Measurements from ENCODE around the gene GALNT18. TPM values are rescaled to one million over a fixed set of nuclear protein-coding genes. Genes with fewer than 3 reads are reported as not detected.

The GALNT18 gene
- total RNA-seq, 2 donors from 2014 or later = 20.1 to 21.5 TPM

DNA sequence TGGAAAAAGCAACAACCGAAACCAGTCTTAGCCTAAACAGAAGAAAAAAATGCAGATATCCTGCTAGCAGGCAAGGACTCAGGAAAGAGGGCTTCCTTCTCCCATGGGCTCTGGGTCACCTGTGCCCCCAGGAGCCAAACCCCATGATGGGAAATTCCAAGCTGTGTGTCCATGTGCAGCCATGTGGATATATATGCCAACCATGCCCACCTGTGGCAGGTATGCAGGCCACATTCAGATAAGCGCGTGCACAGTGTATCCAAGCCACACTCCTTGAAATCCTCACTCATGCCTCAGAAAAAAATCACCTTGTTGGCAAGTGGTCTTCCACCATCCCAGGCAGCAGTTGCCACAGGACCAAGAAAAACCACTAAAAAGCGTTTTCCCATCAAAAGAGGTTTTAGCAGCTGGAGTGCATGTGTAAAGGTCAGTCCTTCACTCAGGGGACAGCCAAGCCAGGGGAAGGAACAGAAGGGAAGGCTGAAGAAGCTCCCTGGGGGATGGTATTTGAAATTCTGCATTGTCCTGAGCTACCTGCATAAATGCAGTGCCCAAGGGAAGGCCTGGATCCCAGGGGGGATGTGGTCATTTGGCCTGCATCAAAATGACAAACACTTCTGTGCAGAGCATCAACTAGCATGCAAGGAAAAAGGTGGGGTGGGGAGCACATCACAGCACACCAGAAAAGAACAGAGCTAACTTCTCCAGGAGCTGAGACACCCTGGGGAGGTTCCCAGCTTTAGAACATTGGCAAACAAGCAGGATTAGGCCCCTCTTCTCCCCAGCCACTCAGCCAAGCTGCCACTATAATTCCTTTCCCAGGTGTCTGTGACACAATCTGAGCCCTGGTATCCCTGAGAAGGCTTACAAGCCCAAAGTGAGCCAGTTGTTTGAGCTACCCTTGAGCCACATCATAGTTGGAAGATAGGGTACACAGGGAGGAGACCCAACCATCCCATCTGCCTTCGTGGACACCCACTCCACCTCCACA lies 76.2 kb downstream of the GALNT18 start:
- no peak for DNase-seq
- intact Hi-C loops (cut with DNase I) = no loop called here
- ATAC-seq = no peak

DNA sequence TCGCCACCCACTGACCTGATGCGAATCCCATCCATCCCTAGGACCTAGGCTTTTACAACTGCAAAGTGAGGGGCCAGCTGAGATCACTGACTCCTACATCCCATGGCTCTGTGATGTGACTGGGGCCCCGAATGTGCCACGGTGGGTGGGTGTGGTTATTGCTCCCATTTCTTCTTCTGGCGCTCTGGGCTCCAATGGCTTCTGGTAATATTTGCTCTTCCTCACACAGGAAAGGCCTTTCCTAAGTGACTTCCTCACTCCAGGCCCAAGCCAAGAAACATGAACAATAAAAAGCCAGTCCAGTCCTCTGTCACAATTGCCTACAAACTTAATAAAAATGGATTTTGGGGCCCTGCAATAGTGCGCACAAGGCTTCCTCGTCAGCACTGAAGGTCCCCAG lies 78.1 kb downstream of the GALNT18 start:
- DNase-seq (no peak), ATAC-seq (peak; percentile 20 to 40)
- intact Hi-C loops (cut with DNase I) = loop anchor here in 1 of 2 donors (5.0 kb wide), 1 partner anchor 34 kb away; no protein-coding TSS in a partner anchor

- intact Hi-C loops (cut with DNase I) = loop anchor here in 1 of 2 donors (5.0 kb wide), 1 partner anchor 37 kb away; no protein-coding TSS in a partner anchor
- no peak for DNase-seq
- no peak for ATAC-seq
Observed at GRCh38 chr11:11540157-11540556, 81.6 kb downstream of the GALNT18 start.

DNA sequence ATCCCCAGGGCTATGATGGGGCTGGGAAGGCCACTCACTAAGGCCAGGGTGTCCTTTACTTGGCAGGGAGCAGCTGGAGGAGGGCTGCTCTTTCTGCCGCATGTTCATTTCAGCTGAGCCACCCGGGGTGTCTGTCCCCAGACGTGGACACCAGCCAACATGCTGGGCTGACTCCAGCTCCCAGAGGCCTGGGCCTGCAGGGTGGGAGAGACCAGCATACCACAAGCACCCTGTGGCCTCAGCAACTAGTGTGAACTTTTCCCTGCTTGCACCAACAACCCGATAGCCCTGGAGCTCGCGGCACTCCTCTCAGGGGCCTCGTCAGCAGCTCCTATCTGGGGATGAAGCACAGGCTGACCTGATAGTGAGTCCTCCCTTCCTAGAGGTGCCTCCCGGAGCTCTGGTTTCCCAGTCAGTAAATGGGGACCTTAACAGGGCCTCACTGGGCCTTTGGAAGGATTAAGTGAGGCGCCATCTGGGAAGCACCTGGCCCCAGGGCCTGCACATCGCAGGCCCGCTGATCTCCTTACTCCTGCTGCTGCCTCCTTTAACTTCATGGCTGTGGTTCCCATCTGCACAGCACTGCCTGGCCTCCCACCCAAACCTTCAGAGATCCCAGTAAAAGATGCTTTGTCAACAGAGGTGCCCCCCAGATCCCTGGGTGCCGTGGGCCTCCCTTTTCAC lies 83.4 kb downstream of the GALNT18 start:
- DNase-seq = peak; percentile 68
- peak; percentile 66 to 89 for ATAC-seq
- intact Hi-C loops (cut with DNase I) = loop anchor here in 1 of 2 donors (5.0 kb wide), 1 partner anchor 84 kb away; the partner anchor contains the start of gene GALNT18

GRCh38 chr11:11537871-11538270 lies 83.9 kb downstream of the GALNT18 start:
- no peak for ATAC-seq
- intact Hi-C loops (cut with DNase I) = loop anchor here in 1 of 2 donors (5.0 kb wide), 1 partner anchor 84 kb away; the partner anchor contains the start of gene GALNT18
- DNase-seq = no peak

DNA sequence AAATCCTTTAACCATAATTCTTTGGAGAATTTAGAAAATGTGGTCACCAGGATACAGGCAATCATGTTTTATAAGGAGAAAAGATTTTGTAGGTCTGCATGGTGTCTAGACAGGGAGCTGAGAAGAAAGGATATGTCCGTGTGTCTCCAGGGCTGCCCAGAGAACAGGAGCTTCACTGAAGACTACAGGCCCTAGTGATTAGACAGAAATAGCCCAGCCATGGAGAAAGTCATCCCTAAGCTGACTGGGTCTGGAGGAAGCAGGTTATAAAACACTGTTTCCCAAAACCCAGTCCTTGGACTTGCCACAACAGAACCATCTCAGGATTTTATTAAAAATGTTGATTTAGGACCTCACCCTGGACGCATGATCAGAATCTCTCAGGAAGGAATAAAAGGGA lies 84.4 kb downstream of the GALNT18 start:
- intact Hi-C loops (cut with DNase I) = loop anchor here in 1 of 2 donors (5.0 kb wide), 1 partner anchor 85 kb away; the partner anchor contains the start of gene GALNT18
- ATAC-seq (peak; percentile 22 to 36), DNase-seq (no peak)

GRCh38 chr11:11536650-11537049 lies 85.2 kb downstream of the GALNT18 start:
- intact Hi-C loops (cut with DNase I) = loop anchor here in 1 of 2 donors (5.0 kb wide), 1 partner anchor 86 kb away; the partner anchor contains the start of gene GALNT18
- DNase-seq = no peak
- no peak for ATAC-seq

- intact Hi-C loops (cut with DNase I) = loop anchor here in 1 of 2 donors (5.0 kb wide), 1 partner anchor 87 kb away; the partner anchor contains the start of gene GALNT18
- peak in 1 of 2 donors; percentile 4 for ATAC-seq
- no peak for DNase-seq
Observed at GRCh38 chr11:11535611-11536010, 86.2 kb downstream of the GALNT18 start.

DNA sequence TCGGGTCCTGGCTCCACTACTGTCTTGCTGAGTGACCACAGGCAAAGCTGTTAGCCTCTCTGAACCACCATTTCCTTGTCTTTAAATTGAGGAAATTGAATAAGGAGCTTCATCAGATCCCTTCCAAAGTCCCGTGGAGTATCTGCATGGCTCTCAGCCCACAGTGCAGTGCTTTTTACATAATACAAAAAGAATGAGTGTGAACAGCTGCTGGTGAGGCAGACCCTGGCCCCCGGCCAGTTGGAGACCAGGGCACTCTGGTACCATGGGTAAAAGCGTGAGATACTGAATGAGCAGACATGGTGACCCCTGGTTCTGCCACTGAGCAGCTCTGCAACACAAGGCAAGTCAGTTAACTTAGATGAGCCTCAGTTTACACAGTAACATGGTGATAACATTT lies 86.8 kb downstream of the GALNT18 start:
- ATAC-seq = peak in 1 of 2 donors; percentile 10
- intact Hi-C loops (cut with DNase I) = loop anchor here in 1 of 2 donors (5.0 kb wide), 1 partner anchor 87 kb away; the partner anchor contains the start of gene GALNT18
- peak; percentile 44 for DNase-seq

GRCh38 chr11:11533751-11534150 lies 88.1 kb downstream of the GALNT18 start:
- ATAC-seq = no peak
- intact Hi-C loops (cut with DNase I) = no loop called here
- no peak for DNase-seq

DNA sequence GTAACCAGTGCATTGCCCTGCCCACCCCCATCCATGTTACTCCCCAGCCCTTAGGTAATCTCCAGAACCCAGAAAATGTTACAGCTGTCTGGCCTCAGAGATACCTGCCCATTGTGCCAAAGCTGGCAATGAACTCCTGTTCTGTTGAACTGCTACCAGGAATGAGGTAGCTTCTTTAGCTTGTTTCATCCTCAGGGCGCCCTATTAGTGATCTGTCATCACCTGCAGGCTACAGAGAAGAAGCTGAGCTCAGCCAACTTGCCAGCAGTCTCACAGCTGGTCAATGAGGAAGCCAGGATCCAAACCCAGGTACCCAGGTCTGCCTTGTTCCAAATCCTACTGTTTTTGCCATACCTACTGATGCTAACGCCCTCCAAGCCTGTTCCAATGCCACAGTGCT lies 88.7 kb downstream of the GALNT18 start:
- DNase-seq (no peak), ATAC-seq (peak in 1 of 2 donors; percentile 8)

GRCh38 chr11:11532574-11532973 lies 89.2 kb downstream of the GALNT18 start:
- DNase-seq = peak; percentile 46
- intact Hi-C loops (cut with DNase I) = no loop called here
- ATAC-seq = peak; percentile 76 to 79

More for the DNA sequence above, 88.7 kb downstream of the GALNT18 start:
- intact Hi-C loops (cut with DNase I) = no loop called here

GRCh38 chr11:11531131-11531908 lies 90.5 kb downstream of the GALNT18 start:
- DNase-seq (no peak), ATAC-seq (peak; percentile 17 to 33)
- intact Hi-C loops (cut with DNase I) = no loop called here

- no peak for ATAC-seq
- intact Hi-C loops (cut with DNase I) = no loop called here
- no peak for DNase-seq
Observed at GRCh38 chr11:11528986-11529385, 92.8 kb downstream of the GALNT18 start.

- intact Hi-C loops (cut with DNase I) = no loop called here
- ATAC-seq (peak in 1 of 2 donors; percentile 71), DNase-seq (no peak)
Observed at GRCh38 chr11:11525283-11525682, 96.5 kb downstream of the GALNT18 start.

GRCh38 chr11:11524436-11525061 lies 97.3 kb downstream of the GALNT18 start:
- intact Hi-C loops (cut with DNase I) = no loop called here
- ATAC-seq (no peak), DNase-seq (no peak)

DNA sequence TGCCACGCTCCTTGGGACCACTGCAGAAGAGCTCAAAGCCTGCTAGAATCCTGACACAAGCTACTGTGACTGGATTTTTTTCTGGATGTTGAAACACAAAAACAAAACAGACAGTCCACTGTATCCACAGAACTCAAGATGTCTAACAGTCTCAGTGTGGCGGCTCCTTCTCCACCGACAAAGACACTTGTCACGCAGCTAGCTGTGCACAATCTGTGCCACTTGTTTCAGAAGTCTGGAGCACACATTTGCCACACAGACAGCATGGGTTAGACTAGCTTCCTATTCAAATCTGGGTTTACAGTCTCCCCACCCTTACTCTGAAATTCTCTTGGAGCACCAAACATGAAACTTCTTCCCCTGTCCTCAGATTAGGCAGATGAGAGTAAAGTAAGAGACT lies 99.2 kb downstream of the GALNT18 start:
- DNase-seq = no peak
- ATAC-seq = no peak
- intact Hi-C loops (cut with DNase I) = no loop called here

DNA sequence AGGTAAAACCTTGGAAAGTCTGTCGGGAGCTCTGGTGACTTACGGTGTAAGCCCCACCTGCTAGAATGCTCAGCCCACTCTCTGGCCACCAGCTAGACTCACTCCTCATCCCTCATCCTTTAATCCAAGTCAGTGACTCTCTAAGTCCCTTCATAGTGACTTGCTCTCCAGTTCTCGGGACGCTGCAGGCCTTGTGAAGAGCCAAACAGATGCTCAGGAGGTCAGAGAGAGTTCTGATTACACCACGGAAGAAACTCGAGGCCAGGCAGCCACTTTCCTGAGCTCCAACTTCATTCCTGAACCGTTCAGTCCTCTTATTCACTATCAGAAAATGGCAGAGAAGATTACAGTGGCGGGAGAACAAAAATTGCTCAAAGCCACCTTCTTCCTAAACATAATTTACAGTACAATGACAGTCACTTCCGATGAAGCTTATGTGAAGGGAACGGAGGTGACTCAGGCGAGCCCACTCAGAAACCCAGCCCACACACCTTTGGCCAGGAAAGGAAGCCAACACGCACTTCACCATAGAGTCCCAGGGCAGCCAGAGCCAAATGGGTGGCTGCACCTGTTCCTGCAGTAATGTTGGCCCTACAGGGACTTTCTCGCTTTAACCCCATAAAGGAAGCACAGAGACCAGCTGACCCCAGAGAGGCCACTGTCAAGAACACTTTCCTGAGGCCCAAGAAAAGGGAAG lies 100.4 kb downstream of the GALNT18 start:
- ATAC-seq = no peak
- no peak for DNase-seq
- intact Hi-C loops (cut with DNase I) = no loop called here

All from left cardiac atrium (tissue), 4 donors.